Ectodermal cell (in vitro differentiated cells): Measurements from ENCODE around the gene WDHD1.
"Not testable (repeated sequence)": the region's sequence is repeated elsewhere in the genome, so short reads cannot be mapped to it uniquely, and the experiment has no call there.

ENCODE experiments used
- H3K27ac ChIP-seq: 2 replicates; pipeline ENCODE4 v1.7.0; 2013; ENCODE audit warnings: mild to moderate bottlenecking, low read depth, low read length; ENCODE audit not compliant: insufficient read depth, poor library complexity, severe bottlenecking
- H3K27me3 ChIP-seq: 2 replicates; pipeline ENCODE4 v1.7.0; 2013; ENCODE audit warnings: mild to moderate bottlenecking, low read length; ENCODE audit not compliant: insufficient read depth, control insufficient read depth, poor library complexity, severe bottlenecking
- H3K36me3 ChIP-seq: one replicate; pipeline ENCODE4 v1.7.0; 2013; ENCODE audit warnings: low read length; ENCODE audit not compliant: control insufficient read depth, insufficient read depth
- H3K4me1 ChIP-seq: one replicate; pipeline ENCODE4 v1.7.0; 2013; ENCODE audit warnings: low read length; ENCODE audit not compliant: control insufficient read depth, insufficient read depth
- H3K4me3 ChIP-seq: 2 replicates; pipeline ENCODE4 v1.7.0; 2013; ENCODE audit warnings: low read depth, low read length, control low read depth; ENCODE audit not compliant: insufficient read depth
- H3K9me3 ChIP-seq: 2 replicates; pipeline ENCODE4 v1.7.0; 2013; ENCODE audit warnings: mild to moderate bottlenecking, low read length, moderate library complexity; ENCODE audit not compliant: control insufficient read depth
- WGBS, 2 experiments: methylation state at CpG; one replicate each; pipeline ENCODE4 v1.1.7; 2013; ENCODE audit warnings: missing lambda C conversion rate in 2 of 2; 5-methylcytosine and 5-hydroxymethylcytosine counted together

WDHD1 gene

GRCh38 chr14:54899573-54899972, 127.3 kb downstream of the WDHD1 start:
- Histone ChIP-seq H3K4me1 (no peaks in the 10 kb centered on the region), H3K27ac (no peak overlapping the region), H3K27me3 (peaks cover 46% of the 10 kb centered on the region), H3K36me3 (no peaks in the 10 kb centered on the region), H3K9me3 (no peaks in the 10 kb centered on the region), H3K4me3 (no peak overlapping the region)
- WGBS, 2 experiments, result 90 to 91% methylated on average over 4 to 5 of the region's 5 CpGs

DNA sequence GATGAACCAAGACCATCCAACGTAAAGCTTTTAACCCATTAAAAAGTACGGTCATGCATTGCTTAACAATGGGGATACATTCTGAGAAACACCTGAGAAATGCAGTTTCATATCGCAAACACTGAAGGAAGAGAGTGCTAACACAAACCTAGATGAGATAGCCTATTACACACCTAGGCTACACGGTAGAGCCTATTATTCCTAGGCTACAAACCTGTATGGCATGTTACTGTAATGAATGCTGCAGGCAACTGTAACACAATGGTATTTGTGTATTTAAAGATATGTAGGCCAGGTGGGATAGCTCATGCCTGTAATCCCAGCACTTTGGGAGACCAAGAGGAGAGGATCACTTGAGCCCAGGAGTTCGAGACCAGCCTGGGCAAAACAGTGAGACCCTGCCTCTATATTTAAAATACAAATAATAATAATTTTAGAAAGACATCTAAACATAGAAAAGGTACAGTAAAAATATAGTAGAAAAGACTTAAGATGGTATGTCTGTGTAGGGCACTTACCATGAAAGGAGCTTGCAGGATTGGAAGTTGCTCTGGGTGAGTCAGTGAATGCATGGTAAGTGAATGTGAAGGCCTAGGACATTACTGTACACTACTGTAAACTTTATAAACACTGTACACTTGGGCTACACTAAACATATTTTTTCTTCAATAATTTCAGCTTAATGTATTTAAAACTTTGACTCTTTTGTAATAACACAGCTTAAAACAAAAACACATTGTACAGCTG, 128.9 kb downstream of the WDHD1 start:
- not testable (repeated sequence) for H3K36me3 ChIP-seq, H3K9me3 ChIP-seq, H3K4me1 ChIP-seq, H3K27ac ChIP-seq, H3K4me3 ChIP-seq
- WGBS, 2 experiments, result 89 to 90% methylated on average over 4 of the region's 5 CpGs
- peaks cover 35% of the 10 kb centered on the region for H3K27me3 ChIP-seq

GRCh38 chr14:54895683-54896082, 131.2 kb downstream of the WDHD1 start:
- no peaks in the 10 kb centered on the region for H3K9me3 ChIP-seq
- H3K36me3 ChIP-seq, result no peaks in the 10 kb centered on the region
- H3K27ac ChIP-seq, result no peak overlapping the region
- H3K4me1 ChIP-seq, result no peaks in the 10 kb centered on the region
- H3K27me3 ChIP-seq, result peaks cover 12% of the 10 kb centered on the region
- H3K4me3 ChIP-seq, result no peak overlapping the region
- WGBS, 2 experiments, result 94 to 97% methylated on average over 4 of the region's 4 CpGs

- Histone ChIP-seq H3K9me3 (no peaks in the 10 kb centered on the region), H3K4me1 (no peaks in the 10 kb centered on the region), H3K27me3 (peaks cover 6% of the 10 kb centered on the region), H3K27ac (no peak overlapping the region), H3K36me3 (no peaks in the 10 kb centered on the region), H3K4me3 (no peak overlapping the region)
- 69 to 72% methylated on average over 1 to 2 of the region's 3 CpGs for WGBS, 2 experiments
Observed at GRCh38 chr14:54894995-54895394, 131.9 kb downstream of the WDHD1 start.

DNA sequence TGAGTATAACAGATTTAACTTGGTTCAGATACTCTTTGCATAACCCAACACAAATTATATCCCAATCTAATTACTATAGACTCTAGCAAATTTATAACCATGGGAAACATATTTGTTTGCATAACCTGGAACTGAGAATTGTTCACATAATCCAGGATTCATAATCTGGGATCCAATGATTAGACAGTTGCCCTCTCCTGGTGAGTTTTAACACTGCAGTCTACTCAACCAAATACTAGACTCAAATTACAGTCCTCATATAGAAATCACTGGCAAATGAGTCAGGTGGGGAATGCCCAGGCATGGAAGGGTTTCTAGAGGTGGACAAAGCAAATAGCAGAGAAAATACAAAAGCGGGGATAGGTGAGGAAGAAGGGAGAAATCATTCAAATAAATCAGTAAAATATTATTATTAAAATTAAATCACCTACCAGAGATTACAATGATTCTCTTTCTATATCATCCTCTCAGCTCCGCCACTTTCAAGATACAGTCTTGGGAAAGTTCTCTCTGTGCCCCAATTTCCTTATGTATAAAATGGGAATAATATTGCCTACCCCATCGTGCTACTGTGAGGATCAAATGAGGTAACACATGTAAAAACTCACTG, 133.6 kb downstream of the WDHD1 start:
- Histone ChIP-seq H3K27ac (no peak overlapping the region), H3K9me3 (no peaks in the 10 kb centered on the region), H3K4me3 (no peak overlapping the region), H3K36me3 (no peaks in the 10 kb centered on the region), H3K27me3 (no peaks in the 10 kb centered on the region), H3K4me1 (peaks cover 7% of the 10 kb centered on the region)
- WGBS, 2 experiments, result 84 to 85% methylated on average over 2 of the region's 3 CpGs

- 93 to 94% methylated on average over 9 to 10 of the region's 10 CpGs for WGBS, 2 experiments
- Histone ChIP-seq H3K36me3 (no peaks in the 10 kb centered on the region), H3K27me3 (no peaks in the 10 kb centered on the region), H3K4me1 (peaks cover 10% of the 10 kb centered on the region), H3K27ac (no peak overlapping the region), H3K4me3 (no peak overlapping the region), H3K9me3 (no peaks in the 10 kb centered on the region)
Observed at GRCh38 chr14:54891471-54892245, 135.2 kb downstream of the WDHD1 start.

GRCh38 chr14:54890788-54891187, 136.1 kb downstream of the WDHD1 start:
- H3K9me3 ChIP-seq, result no peaks in the 10 kb centered on the region
- H3K4me1 ChIP-seq, result peaks cover 10% of the 10 kb centered on the region
- H3K36me3 ChIP-seq, result no peaks in the 10 kb centered on the region
- 88 to 95% methylated on average over 1 of the region's 1 CpG for WGBS, 2 experiments
- H3K27me3 ChIP-seq, result no peaks in the 10 kb centered on the region
- H3K27ac ChIP-seq, result no peak overlapping the region
- no peak overlapping the region for H3K4me3 ChIP-seq

DNA sequence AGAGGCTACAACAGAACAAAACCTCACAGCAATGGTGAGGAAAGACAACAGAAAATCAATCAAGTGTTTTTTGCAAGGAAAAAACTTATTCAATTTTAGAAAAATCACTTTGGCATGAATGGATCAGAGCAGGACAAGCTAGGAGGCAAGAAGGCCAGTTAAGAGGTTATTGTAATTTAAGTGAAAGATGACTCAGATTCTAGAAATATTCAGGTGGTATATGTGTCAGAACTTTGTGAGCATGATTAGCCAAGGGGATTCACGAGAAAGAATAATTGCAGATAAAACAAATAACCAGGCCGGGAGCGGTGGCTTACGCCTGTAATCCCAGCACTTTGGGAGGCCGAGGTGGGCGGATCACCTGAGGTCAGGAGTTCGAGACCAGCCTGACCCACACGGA, 137.0 kb downstream of the WDHD1 start:
- 86 to 94% methylated on average over 8 of the region's 8 CpGs for WGBS, 2 experiments
- Histone ChIP-seq H3K36me3 (no peaks in the 10 kb centered on the region), H3K27me3 (no peaks in the 10 kb centered on the region)

More for the DNA sequence above, 137.0 kb downstream of the WDHD1 start:
- Histone ChIP-seq H3K27ac (no peak overlapping the region), H3K9me3 (no peaks in the 10 kb centered on the region), H3K4me1 (peaks cover 10% of the 10 kb centered on the region), H3K4me3 (no peak overlapping the region)
